Measurements from ENCODE around the gene OTOP1.

DNA sequence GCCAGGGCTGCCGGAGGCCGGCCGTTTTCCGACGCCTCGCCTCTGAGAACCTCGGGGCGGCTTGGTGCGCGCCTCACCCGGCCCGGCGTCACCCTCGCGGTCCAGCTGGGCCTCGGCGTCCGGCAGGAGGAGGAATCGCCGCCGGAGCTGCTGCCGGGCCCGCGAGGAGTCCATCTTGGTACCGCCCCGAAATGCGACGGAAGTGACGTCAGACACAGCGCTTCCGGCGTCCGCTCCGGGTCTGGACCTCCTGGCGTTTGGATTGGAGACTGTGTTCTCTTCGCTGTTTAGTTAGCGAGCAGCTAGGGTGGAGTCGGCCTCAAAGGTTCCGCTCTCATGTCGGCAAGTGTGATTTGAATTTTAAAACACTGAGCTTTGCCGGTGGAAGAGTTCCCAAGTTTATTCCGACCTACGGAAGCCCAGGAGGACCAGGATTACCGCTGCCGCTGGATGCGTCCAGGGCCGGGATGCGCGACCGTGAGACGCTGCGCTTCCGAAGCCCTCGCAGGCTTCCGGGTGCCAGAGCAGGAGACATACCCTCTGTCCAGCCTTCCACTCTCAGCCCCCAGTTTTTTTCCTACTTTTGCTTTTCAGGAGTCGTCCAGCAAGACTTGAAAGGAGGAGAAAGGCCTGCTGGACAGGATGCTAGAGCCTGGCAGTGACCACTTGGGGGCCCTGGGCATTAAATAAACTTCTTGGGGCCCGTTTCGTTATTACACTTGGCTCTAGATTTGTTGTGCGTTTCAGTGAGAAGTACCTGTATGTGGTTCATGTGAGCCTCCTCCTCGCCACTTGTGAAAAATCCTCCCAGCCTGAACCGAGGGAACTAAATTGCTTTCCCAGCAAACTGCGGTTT is 21.5 kb upstream of the OTOP1 start, which contains the start of gene TMEM128:
- TF ChIP-seq, protein P1, sequence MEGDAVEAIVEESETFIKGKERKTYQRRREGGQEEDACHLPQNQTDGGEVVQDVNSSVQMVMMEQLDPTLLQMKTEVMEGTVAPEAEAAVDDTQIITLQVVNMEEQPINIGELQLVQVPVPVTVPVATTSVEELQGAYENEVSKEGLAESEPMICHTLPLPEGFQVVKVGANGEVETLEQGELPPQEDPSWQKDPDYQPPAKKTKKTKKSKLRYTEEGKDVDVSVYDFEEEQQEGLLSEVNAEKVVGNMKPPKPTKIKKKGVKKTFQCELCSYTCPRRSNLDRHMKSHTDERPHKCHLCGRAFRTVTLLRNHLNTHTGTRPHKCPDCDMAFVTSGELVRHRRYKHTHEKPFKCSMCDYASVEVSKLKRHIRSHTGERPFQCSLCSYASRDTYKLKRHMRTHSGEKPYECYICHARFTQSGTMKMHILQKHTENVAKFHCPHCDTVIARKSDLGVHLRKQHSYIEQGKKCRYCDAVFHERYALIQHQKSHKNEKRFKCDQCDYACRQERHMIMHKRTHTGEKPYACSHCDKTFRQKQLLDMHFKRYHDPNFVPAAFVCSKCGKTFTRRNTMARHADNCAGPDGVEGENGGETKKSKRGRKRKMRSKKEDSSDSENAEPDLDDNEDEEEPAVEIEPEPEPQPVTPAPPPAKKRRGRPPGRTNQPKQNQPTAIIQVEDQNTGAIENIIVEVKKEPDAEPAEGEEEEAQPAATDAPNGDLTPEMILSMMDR (conservative IDR thresholded peaks at IDR 0.05; ENCODE audit: low read depth in 2 of 2): no peak
- TF ChIP-seq EZH2 (IDR thresholded peaks at IDR 0.05; ENCODE audit: low read depth, unreplicated experiment) (no peak), POLR2AphosphoS5 (IDR thresholded peaks at IDR 0.05; ENCODE audit: low read depth) (peak; percentile 89)
- TF ChIP-seq, protein P2, sequence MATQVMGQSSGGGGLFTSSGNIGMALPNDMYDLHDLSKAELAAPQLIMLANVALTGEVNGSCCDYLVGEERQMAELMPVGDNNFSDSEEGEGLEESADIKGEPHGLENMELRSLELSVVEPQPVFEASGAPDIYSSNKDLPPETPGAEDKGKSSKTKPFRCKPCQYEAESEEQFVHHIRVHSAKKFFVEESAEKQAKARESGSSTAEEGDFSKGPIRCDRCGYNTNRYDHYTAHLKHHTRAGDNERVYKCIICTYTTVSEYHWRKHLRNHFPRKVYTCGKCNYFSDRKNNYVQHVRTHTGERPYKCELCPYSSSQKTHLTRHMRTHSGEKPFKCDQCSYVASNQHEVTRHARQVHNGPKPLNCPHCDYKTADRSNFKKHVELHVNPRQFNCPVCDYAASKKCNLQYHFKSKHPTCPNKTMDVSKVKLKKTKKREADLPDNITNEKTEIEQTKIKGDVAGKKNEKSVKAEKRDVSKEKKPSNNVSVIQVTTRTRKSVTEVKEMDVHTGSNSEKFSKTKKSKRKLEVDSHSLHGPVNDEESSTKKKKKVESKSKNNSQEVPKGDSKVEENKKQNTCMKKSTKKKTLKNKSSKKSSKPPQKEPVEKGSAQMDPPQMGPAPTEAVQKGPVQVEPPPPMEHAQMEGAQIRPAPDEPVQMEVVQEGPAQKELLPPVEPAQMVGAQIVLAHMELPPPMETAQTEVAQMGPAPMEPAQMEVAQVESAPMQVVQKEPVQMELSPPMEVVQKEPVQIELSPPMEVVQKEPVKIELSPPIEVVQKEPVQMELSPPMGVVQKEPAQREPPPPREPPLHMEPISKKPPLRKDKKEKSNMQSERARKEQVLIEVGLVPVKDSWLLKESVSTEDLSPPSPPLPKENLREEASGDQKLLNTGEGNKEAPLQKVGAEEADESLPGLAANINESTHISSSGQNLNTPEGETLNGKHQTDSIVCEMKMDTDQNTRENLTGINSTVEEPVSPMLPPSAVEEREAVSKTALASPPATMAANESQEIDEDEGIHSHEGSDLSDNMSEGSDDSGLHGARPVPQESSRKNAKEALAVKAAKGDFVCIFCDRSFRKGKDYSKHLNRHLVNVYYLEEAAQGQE (IDR thresholded peaks at IDR 0.05; ENCODE audit: unreplicated experiment): no peak
